GM18508 (cell line): Measurements from ENCODE around the gene PFN1.

Experiments
- ATAC-seq: cut with Tn5 transposase; IDR thresholded peaks from one replicate; pipeline ENCODE4 v1.9.1; 2021; ENCODE audit warnings: moderate number of reproducible peaks; ENCODE audit not compliant: insufficient read depth, unreplicated experiment

PFN1 gene

DNA sequence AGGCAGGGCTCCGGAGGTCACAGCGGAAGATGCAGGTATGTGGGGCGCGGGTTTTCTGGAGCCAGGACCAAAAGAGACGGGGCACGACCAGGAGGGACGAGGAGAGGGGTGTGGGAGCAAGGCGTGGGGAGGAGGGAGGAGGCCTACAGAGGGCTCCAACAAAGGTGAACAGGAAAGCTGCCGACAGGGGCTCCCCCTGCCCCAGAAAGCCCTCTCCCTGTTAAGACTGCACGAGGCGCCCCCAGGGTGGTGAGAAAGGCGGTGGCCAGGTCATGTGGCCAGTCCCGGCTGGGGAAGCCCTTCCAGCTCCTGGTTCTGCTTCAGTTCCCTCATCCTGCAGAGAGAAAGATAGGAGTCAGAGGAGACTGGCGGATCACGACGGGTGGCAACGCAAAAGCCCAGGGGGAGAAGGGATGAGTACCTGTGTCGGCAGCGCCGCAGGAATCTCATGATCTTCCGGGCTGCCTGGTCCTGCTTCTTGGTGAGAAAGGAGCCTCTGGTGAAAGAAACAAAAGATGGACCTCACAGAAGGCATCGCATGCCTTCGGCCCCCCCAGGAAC, 20.2 kb upstream of the PFN1 start:
- no peak for ATAC-seq

DNA sequence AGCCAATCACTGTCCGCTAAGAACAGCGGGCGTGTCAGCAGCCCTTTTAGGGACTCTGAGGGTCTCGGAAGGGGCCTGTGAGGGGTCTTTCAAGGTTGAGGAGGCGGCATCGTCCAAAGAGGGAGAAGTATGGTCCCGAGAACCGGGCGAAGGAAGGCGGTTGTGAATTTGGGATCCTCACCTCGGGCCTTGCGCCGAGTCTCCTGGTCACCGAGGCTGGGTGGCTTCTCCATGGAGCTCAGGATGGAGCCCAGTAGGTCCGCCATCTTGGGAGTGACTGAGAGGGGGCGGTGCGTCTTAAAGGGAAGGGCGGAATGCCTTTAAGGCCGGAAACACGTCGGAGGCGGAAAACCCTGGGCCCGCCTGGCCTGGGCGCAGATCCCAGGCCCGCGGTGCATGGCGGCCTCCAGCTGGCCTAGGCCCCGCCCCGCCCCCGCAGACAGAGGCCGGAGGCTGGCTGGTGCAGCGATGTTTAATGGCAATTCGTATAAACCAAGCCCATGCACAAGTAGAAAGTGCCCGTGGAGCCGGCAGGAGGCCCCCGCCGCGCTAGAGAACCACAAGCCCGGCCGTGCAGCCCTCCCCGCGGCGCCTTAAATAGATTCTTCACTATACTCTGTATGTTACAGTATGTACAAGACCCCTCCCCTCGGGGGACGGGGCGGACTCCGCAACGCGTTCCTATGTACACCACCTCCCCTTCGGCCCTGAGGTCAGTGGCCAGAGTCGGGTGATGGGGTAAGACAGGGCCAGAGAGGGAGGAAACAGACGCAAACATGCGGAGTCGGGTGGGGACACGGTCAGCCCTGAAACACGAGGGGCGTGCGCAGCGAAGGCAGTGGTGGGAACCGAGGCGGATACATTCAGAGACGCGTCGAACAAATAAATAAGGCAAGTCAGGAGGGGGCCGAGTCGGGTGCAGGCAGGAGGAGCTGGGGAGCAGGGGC, 19.5 kb upstream of the PFN1 start, which contains the start of gene SPAG7:
Gene SPAG7, minus strand, starts transcription at position 279 of the 947 bp plus-strand sequence. Its CDS starts 13 bp downstream, at position 266.
- ATAC-seq = peak; percentile 32

DNA sequence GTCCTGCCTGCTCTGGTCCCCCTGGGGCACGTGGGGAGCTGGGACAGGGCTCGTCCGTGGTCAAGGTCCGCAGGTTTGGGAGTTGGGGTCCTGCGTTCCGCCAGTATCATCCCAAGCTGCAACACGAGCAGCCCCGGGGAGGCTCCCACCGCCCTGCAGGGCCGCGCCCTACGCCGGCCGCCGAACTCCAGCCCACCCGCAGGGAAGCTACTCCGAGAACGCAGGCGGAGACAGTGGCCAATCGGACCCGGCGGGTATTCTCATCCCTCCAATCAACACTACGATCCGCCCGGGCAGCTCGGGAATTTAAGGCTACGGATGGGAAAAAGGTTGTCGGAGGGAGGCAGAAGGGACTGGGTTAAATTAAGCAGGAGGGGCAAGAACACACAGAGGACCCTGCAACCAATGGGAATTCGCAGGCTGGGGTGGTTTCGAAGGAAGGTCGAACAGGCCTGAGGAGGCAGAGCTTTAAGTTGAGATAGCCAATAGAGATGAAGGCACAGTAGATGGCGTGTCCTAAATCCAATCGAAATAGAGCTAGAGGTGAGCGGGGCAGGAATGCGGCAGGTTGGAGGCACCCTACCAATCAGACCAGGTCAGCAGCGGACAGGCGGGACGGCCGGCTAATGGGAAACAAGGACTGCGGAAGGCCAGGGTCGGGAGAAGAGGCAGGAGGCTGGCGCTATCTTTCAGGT, 18.7 kb upstream of the PFN1 start:
- peak; percentile 67 for ATAC-seq

DNA sequence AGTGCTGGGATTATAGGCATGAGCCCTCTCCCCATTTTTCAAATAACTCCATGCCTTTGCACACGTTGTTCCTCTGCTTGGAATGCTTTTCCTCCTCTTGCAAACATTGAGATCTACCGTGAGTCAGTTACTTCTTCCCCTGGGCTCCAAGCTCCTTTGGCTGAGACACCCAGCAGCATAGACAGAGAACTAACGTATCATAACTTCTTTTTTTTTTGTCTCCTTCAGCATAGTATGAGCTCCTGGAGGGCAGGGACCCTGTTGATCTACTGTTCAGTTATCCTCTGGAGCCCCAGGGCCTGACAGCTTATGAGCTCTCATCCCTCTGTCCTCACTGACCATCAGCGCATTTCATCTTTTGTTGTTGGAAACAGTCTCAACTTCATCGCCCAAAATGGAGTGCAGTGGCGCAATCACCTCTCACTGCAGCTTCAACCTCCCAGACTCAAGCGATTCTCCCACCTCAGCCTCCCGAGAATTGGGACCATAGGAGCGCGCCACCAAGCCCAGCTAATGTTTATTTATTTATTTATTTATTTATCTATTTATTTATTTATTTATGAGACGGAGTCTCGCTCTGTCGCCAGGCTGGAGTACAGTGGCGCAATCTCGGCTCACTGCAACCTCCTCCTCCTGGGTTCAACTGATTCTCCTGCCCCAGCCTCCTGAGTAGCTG, 17.1 kb upstream of the PFN1 start:
- ATAC-seq = no peak

DNA sequence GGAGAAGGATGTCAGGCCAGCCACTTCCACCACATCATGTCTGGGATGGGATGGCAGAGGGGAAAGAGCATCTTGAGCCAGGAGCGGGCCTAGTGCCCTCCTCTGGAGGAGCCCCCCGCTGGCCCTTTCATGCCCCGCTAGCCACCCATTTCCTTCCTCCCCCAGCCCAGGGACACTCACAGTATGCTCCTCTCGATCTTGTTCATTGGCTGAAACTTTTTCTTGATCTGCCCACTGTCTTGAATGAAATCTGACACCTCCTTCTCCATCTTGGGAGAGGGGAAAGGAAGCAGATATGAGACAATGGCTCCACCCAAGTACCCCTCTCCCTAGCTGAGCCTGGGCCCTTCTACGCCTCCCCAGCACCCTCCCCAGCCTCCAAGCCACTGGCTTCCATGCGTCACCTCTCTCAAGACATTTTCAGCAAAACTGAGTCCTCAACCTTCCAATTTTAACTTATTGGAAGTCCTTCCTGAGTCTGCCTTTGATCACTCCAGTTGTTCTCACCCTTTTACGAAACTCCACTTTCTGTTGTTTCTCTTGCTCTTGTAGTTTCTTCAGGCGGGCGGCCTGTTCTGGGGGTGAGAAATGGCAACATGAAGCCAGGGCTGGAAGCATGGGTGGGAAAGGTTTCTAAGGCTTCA, 12.1 kb upstream of the PFN1 start:
- ATAC-seq = no peak

DNA sequence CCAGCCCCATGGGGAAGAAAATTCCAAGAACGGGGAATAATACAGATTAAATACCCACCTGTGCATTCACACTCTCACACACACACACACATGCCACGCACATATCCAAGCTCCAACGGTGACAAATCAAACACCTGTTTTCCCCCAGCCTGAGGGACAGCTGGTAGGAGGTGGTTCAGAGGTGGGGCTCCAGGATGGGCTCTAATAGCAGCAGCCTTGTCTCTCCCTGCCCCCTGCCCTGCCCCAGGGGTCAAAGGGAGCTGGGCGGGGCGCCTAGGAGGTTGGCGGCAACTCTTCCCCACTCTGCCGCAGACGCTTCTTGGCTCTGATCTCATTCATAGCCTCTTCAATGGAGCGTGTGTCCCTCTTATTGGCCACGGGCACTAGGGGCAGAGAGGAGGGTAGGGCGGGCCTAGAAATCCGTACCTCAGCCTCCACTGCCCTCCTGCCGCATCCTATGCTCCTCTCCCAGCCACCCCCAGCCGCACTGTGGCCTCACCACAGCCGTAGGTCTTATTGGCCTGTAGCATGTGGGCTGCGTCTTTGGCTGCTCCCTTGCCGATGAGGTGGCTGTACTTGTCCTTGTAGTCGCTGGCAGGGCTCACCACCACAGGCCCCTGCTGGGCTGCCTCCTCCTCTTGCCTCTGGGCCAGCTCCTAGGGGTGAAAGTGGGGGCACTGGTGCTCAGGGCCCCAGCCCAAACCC, 11.1 kb upstream of the PFN1 start:
- ATAC-seq = no peak

DNA sequence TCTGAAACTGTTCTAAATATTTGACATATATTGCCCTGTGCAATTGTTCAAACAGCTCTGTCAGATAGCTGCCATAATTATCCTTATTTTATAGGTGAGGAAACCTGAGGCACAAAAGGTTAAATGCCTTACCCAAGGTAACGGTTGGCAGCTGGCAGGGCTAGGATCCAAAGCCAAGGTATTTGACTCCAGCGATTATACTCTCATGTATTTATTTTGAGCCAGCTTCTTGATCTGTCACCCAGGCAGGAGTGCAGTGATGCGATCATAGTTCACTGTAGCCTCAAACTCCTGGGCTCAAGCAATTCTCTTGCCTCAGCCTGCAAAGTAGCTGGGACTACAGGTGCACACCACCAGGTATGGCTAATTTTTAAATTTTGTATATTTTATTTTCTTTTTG, 9.8 kb upstream of the PFN1 start:
- ATAC-seq = no peak

DNA sequence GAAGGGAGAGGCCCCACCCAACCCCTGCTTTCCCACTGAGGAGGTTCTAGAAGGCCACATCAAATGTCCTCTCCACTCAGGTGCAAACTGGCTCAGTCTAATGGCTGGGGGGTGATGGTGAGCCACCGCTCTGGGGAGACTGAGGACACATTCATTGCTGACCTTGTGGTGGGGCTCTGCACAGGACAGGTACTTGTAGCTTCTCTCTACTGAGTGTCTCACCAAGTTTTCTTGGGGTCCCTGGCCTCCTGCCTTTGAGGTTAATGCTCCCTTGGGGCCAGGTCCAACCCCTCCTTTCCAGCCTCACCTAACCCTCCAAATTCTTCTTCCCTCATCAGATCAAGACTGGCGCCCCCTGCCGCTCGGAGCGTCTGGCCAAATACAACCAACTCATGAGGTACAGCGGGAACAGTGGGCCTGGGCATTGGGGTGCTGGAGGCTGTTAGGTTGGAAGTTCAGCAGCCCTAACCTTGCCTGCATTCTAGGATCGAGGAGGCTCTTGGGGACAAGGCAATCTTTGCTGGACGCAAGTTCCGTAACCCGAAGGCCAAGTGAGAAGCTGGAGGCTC, 8.2 kb upstream of the PFN1 start:
- ATAC-seq = no peak

DNA sequence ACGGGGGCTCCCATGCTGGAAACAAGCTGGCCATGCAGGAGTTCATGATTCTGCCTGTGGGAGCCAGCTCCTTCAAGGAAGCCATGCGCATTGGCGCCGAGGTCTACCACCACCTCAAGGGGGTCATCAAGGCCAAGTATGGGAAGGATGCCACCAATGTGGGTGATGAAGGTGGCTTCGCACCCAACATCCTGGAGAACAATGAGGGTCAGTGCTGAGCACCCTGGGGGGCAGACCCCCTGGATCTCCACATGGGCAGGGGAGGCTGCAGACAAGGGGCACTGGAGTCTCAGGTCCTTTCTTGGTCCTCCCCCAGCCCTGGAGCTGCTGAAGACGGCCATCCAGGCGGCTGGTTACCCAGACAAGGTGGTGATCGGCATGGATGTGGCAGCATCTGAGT, 6.8 kb upstream of the PFN1 start:
- no peak for ATAC-seq

DNA sequence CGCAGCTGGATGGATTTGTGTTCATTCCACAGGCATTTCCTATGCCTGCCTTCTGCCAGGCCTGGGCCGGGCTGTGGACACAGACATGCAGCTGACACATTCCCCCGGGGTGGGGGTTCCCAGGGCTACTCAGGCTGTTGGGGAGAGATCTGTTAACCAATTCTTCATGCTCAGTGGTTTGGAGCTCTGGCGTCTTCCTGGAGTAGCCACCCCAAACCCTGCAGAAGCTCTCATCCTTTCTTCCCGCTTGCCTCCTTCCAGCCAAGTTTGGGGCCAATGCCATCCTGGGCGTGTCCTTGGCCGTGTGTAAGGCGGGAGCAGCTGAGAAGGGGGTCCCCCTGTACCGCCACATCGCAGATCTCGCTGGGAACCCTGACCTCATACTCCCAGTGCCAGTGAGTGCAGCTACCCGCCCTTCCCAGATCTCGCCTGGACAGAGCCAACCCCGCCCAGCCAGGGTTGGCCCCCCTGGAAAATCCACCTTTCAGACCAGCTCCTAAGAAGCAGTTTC, 5.2 kb upstream of the PFN1 start:
- no peak for ATAC-seq

DNA sequence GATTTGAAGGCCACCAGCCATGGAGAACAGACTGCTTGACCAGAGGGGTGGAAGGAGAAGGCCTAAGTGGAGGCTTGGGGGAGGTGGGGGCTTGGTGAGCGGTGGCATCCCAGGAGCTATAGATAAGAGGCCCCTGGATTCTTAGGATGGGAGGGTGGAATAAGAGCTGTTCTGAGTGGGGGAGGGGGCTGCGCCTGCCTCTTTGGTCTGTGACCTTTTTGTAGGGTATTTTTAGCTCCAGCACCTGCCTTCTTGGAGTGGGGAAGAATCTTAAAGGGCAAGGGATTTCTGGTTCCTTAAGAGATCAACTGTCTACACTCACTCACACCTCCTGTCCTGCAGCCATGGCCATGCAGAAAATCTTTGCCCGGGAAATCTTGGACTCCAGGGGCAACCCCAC, 3.2 kb upstream of the PFN1 start:
- ATAC-seq = no peak

DNA sequence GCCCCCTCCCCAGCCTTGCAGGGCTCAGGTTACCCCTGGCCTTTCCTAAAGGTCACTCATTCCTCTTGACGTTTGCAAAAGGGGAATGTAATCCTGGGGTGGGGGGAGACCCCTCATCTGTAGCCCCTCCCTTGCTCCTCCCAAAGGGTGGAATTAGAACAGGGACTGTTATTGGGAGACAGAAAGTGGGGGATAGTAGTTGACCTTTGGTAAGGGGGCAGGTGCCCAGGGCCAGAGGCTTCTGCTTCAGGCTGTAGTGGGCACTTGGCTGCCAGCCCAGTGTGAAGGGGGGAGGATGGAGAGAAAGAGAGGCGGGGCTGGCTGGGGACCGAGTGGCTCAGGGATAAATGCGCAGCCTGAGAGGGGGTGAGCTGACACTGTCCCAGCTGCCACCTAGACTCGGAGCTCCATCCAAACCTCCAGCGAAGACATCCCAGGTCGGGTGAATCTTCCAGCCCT, 2.4 kb upstream of the PFN1 start, which contains the start of gene ENO3:
Gene ENO3, plus strand, starts transcription at position 374 of the 459 bp plus-strand sequence. CDS start 711 bp downstream, outside the sequence.
- no peak for ATAC-seq

DNA sequence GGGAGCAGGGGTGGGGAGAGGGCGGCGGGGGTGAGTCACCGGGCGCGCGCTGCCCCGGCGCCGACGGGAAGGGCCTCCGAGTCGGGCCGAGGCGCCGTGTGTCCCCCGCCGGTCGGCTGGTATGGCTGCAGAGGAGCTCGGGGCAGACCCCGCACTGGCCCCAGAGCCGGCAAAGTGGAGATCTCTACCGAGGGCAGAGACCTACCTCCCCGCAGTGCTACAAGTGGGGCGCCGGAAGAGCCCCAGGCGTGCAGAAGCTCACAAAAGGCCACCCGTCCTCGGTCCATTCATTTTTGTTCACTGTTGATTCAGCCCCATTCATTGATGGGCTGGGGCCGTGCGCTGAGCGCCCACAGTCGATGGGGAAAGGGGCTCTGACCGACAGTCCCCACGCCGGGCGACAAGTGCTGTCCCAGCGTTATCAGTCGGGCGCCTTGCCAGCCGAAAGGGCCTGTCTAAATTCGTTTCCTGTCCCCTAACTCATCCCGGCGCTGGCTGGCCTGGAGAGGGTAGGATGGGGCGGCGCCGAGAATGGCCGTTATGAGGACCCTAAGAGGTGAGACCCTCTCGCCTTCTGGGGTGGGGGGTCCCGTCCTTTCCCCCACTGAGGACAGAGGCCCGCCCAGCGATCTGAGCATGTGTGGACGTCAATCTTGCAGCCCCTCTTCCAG, 1.9 kb upstream of the PFN1 start:
- ATAC-seq = no peak

DNA sequence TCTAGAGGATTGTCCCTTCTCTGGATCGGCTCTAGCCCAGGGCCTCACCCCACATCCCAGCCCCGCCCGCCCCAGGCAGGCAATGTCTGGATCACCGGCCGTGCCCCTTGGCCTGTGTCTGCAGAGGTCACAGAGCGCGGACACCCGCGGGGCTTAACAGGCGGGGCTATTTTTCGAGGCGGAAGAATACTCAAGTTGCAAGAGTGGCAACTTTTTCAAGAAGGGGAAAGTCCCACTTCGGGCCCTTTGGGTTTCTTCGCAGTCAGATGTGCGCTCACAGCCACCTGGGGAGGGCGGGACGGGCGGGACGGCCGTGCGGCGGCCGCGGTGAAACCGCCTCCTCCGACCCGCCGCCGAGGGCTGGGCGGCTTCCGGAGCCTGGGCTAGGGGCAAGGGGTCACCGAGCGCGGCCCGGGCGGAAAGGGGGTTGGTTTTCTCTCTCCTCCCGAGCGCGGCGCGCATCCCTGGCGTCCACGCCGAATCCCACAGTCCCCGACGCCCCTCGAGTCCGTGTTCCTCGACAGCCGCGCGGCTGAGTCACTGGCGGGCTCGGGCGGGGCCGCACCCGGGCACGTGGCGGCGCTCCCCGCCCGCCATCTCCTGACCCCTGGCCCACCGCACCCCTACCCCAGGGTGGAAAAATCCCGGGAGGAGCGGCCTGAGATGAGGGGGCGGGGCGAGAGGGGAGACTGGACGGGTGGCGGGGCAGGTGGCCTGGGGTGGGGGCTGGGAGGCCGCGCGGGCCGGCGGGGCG, 1.2 kb upstream of the PFN1 start:
- no peak for ATAC-seq

DNA sequence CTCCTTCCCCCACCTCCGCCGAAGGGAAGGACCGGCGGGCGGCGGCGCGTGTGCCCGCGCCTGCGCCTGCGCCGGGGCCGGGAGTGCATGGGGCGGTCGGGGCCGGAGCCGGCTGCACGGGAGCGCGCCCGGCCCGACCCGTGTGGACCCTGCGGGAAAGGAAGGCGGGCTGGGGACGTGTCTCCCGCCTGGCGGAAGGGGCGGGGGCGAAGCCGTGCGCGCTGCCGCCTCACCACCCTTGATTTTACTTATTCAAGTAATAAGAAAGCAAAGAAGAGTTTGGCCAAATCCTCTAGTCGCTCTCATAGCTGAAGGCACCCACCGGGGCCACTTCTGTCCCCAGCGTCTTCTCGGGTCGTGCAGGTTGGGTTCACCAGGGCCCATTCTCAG, 596 bp upstream of the PFN1 start:
- ATAC-seq = no peak

DNA sequence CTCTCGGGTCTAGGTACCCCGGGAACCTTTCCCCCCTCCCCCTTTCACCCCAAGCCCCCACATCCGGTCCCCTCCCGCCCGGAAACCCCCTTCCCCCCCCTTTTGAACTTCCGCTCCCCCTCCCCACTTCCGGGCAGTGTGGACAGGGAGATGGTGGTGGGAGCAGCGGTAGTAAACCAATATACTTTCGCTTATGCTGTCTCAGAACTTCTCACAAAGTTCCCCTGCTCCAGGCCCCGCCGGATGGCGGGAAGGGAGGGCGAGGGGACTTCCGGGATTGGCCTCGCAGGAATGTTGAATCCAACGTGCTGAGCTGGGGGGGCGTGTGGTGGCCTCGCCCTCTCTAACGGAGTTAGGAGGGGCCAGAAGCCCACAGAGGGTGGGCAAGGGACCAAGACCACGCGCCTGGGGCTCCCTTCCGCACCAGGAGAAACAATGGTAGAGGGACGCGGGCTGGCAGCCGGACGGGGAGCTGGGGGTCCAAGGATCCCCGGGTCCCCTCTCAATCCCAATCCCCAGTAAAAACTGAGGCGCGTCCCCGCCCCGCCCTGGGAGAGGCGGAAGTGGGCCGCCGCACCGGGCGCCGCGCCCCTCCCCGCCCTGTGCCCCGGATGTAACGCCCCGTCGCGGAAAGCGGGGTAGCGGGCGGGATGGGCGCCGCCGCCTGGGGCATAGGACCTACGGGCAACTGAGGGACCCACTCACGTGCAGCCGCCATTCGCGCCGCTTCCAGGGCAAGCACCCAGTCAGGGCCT, 742 bp downstream of the PFN1 start:
- no peak for ATAC-seq

DNA sequence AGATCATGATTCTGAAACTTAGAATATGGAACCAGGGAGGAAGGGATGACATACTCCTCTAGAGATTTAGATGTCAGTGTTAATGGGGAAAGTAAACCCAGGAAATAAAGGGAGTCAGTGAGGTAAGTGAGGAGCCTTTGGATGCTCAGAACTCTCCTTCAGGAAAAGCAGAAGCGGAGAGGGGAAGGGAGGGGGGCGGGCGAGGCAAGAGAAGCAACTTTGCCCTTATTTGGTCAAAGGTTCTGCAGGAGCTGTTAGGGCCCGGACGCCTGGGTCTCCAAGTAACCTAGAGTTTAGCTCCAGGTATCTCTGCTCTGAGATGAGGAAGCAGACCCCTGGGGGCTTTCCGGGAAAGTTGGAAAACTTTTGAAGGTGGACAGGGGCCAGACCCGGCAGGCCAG, 1.3 kb downstream of the PFN1 start:
- ATAC-seq = no peak
